Suprapubic skin (tissue), 4 donors: ENCODE measurements around the gene SCFD2. TPM values are rescaled to one million over a fixed set of nuclear protein-coding genes. Genes with fewer than 3 reads are reported as not detected.
"Not testable (repeated sequence)": the region's sequence is repeated elsewhere in the genome, so short reads cannot be mapped to it uniquely, and the experiment has no call there.

ENCODE experiments used
- DNase-seq, 2 donors: peaks; one replicate each; pipeline ENCODE4 v3.0.0-alpha.2; 2019; ENCODE audit warnings: low spot score in 2 of 2
- H3K27ac ChIP-seq: fragments of 200-600 bp; sonication (generic); one replicate; pipeline ENCODE4 v1.5.1; 2019
- H3K27me3 ChIP-seq: fragments of 200-600 bp; sonication (generic); one replicate; pipeline ENCODE4 v1.5.1; 2019
- H3K36me3 ChIP-seq: fragments of 200-600 bp; sonication (generic); one replicate; pipeline ENCODE4 v1.5.1; 2019
- H3K4me1 ChIP-seq: fragments of 200-600 bp; sonication (generic); one replicate; pipeline ENCODE4 v1.5.1; 2019
- H3K4me3 ChIP-seq: fragments of 200-600 bp; sonication (generic); one replicate; pipeline ENCODE4 v1.5.1; 2019; ENCODE audit warnings: mild to moderate bottlenecking
- H3K9me3 ChIP-seq: fragments of 200-600 bp; sonication (generic); one replicate; pipeline ENCODE4 v1.5.1; 2019
- CTCF ChIP-seq, 2 donors: fragments of 200-600 bp in 1 of 2; fragments of 450-650 bp in 1 of 2; sonication (generic) in 1 of 2; IDR thresholded peaks; one replicate each; pipeline ENCODE4 v1.5.1; 2016 to 2019; ENCODE audit warnings: antibody characterized with exemption in 2 of 2, mild to moderate bottlenecking in 1 of 2, moderate library complexity in 1 of 2
- EP300 ChIP-seq: sonication (generic); formaldehyde crosslinking; IDR thresholded peaks from one replicate; pipeline ENCODE4 v1.6.1; 2017; ENCODE audit warnings: antibody characterized with exemption
- POLR2A ChIP-seq, 2 donors: fragments of 450-650 bp; IDR thresholded peaks; one replicate each; pipeline ENCODE4 v1.6.1; 2017; ENCODE audit warnings: antibody characterized with exemption in 2 of 2, mild to moderate bottlenecking in 2 of 2, moderate library complexity in 2 of 2
- POLR2AphosphoS5 ChIP-seq, 3 donors: sonication (generic); formaldehyde crosslinking; IDR thresholded peaks; one replicate each; pipeline ENCODE4 v1.6.1; 2017; ENCODE audit warnings: antibody characterized with exemption in 3 of 3
- WGBS: methylation state at CpG from one replicate; pipeline ENCODE4 v1.1.5; 2018; 5-methylcytosine and 5-hydroxymethylcytosine counted together
- total RNA-seq, 4 donors: library from RNA; depleted of rRNA; stranded (reverse); fragments of >200 nt; gene quantifications; one replicate each; pipeline ENCODE4 v1.1.0, GENCODE V29; 2016

The SCFD2 gene
- total RNA-seq, 4 donors from 2014 or later, result 25.5 to 39.5 (median 31.9) TPM

- Histone ChIP-seq H3K36me3 (peaks cover 20% of the 10 kb centered on the region), H3K4me1 (no peaks in the 10 kb centered on the region), H3K27ac (no peak overlapping the region), H3K9me3 (no peaks in the 10 kb centered on the region), H3K27me3 (no peaks in the 10 kb centered on the region), H3K4me3 (no peak overlapping the region)
- TF ChIP-seq POLR2AphosphoS5 (IDR thresholded peaks at IDR 0.05) (no peak), CTCF (IDR thresholded peaks at IDR 0.05) (no peak), POLR2A (IDR thresholded peaks at IDR 0.05) (no peak), EP300 (no peak)
- no peak for DNase-seq
- 95% methylated on average over 13 of the region's 32 CpGs for WGBS
These were observed 11.7 kb downstream of the SCFD2 start for GRCh38 chr4:53354012-53354722.

- H3K9me3 ChIP-seq, result no peaks in the 10 kb centered on the region
- DNase-seq, result no peak
- H3K27me3 ChIP-seq, result no peaks in the 10 kb centered on the region
- H3K4me1 ChIP-seq, result peaks cover 19% of the 10 kb centered on the region
- H3K27ac ChIP-seq, result no peak overlapping the region
- WGBS, result 76% methylated on average over 4 of the region's 4 CpGs
- no peak overlapping the region for H3K4me3 ChIP-seq
- TF ChIP-seq POLR2A (IDR thresholded peaks at IDR 0.05) (no peak), CTCF (IDR thresholded peaks at IDR 0.05) (no peak), EP300 (no peak), POLR2AphosphoS5 (IDR thresholded peaks at IDR 0.05) (no peak)
- H3K36me3 ChIP-seq, result peaks cover 20% of the 10 kb centered on the region
These were observed 16.8 kb downstream of the SCFD2 start for GRCh38 chr4:53349091-53349491.

GRCh38 chr4:53348046-53348445 lies 17.8 kb downstream of the SCFD2 start:
- no peak for DNase-seq
- 21% methylated on average over 1 of the region's 1 CpG for WGBS

GRCh38 chr4:53346920-53347852 lies 18.7 kb downstream of the SCFD2 start:
- peaks cover 9% of the 10 kb centered on the region for H3K36me3 ChIP-seq
- 33% methylated on average over 5 of the region's 5 CpGs for WGBS
- H3K27ac ChIP-seq, result no peak overlapping the region
- TF ChIP-seq EP300 (no peak), POLR2AphosphoS5 (IDR thresholded peaks at IDR 0.05) (no peak), POLR2A (IDR thresholded peaks at IDR 0.05) (no peak), CTCF (IDR thresholded peaks at IDR 0.05) (no peak)
- no peak for DNase-seq
- H3K9me3 ChIP-seq, result no peaks in the 10 kb centered on the region
- no peaks in the 10 kb centered on the region for H3K27me3 ChIP-seq
- no peak overlapping the region for H3K4me3 ChIP-seq
- H3K4me1 ChIP-seq, result peaks cover 19% of the 10 kb centered on the region

More at GRCh38 chr4:53348046-53348445, 17.8 kb downstream of the SCFD2 start:
- Histone ChIP-seq H3K27ac (no peak overlapping the region), H3K36me3 (peaks cover 17% of the 10 kb centered on the region), H3K4me1 (peaks cover 19% of the 10 kb centered on the region), H3K9me3 (no peaks in the 10 kb centered on the region), H3K27me3 (no peaks in the 10 kb centered on the region), H3K4me3 (no peak overlapping the region)
- no peak for TF ChIP-seq POLR2A (IDR thresholded peaks at IDR 0.05)
- no peak for TF ChIP-seq CTCF (IDR thresholded peaks at IDR 0.05)
- no peak for TF ChIP-seq EP300
- no peak for TF ChIP-seq POLR2AphosphoS5 (IDR thresholded peaks at IDR 0.05)

GRCh38 chr4:53346392-53346791 lies 19.5 kb downstream of the SCFD2 start:
- H3K36me3 ChIP-seq, H3K27me3 ChIP-seq, H3K4me3 ChIP-seq, H3K9me3 ChIP-seq, H3K27ac ChIP-seq, DNase-seq: not testable (repeated sequence)
- H3K4me1 ChIP-seq, result peaks cover 19% of the 10 kb centered on the region
- 100% methylated on average over 2 of the region's 2 CpGs for WGBS

GRCh38 chr4:53340145-53340544 lies 25.7 kb downstream of the SCFD2 start:
- H3K4me1 ChIP-seq, H3K9me3 ChIP-seq, H3K27ac ChIP-seq, DNase-seq, H3K36me3 ChIP-seq, H3K4me3 ChIP-seq, H3K27me3 ChIP-seq: not testable (repeated sequence)
- 80% methylated on average over 8 of the region's 12 CpGs for WGBS

- H3K27ac ChIP-seq, H3K4me1 ChIP-seq, DNase-seq, H3K36me3 ChIP-seq, H3K4me3 ChIP-seq, H3K27me3 ChIP-seq, H3K9me3 ChIP-seq: not testable (repeated sequence)
- 89% methylated on average over 6 of the region's 6 CpGs for WGBS
These were observed 30.9 kb downstream of the SCFD2 start for GRCh38 chr4:53334916-53335315.
